Fibroblast of villous mesenchyme (primary cell): ENCODE results near the gene CCDC7. TPM values are rescaled to one million over a fixed set of nuclear protein-coding genes. Genes with fewer than 3 reads are reported as not detected.

Experiments
- DNase-seq: peaks from one replicate; pipeline ENCODE4 v3.0.0-alpha.2; 2010; ENCODE audit warnings: low read depth
- H3K4me3 ChIP-seq: 2 replicates; pipeline ENCODE4 v1.5.1; 2011; ENCODE audit warnings: low read depth, mild to moderate bottlenecking, low read length
- CTCF ChIP-seq: IDR thresholded peaks from 2 replicates; pipeline ENCODE4 v1.5.1; 2012; ENCODE audit warnings: low read depth, mild to moderate bottlenecking, low read length; ENCODE audit not compliant: insufficient read depth
- total RNA-seq: library from RNA; depleted of rRNA; stranded (reverse); fragments of >200 nt; gene quantifications from 2 replicates; pipeline ENCODE4 v1.2.3, GENCODE V29; 2012

Gene CCDC7
- total RNA-seq, 1 donor = 20.3 TPM

DNA sequence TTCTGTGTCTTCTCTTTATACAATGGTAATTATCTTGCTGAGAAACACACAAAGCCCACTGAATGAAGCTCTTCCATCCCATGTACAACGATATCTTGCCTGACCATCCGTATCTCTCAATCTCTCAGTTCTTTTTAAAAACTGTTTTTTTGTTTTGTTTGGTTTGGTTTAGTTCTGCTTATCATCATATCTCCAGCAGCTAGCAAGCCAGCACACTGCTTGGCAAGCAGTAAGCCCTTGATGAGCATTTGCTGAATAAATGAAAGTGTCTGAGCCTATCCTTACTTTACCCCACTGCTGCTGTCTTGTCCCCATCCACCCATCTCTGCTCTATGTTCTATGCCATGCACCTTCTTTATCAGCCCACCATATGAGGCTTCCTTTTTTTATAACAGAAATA is 477.9 kb downstream of the CCDC7 start:
- TF ChIP-seq CTCF = no peak
- peak; percentile 31 for DNase-seq

More for the DNA sequence above, 477.9 kb downstream of the CCDC7 start:
- no peak overlapping the region for H3K4me3 ChIP-seq

Other genes with a start within 250 kb of the CCDC7 start
- 19.4 and 24.5 TPM in 2 replicates for gene EPC1, start 99.0 kb upstream of the CCDC7 start, total RNA-seq